NCI-H345 treated with DMSO at 0.1 percent for 48 hours (cell line): Measurements from ENCODE around the gene COP1.
A peak's percentile ranks its signal among the peaks of the same experiment; 100 is the strongest.
"Not testable (repeated sequence)": the region's sequence is repeated elsewhere in the genome, so short reads cannot be mapped to it uniquely, and the experiment has no call there.

Source experiments
- DNase-seq: peaks from one replicate; lab custom pipeline; 2025; ENCODE audit not compliant: unreplicated experiment; lab: John Stamatoyannopoulos, UW

Gene COP1

GRCh38 chr1:176141449-176141848 is 65.6 kb downstream of the COP1 start:
- DNase-seq: no peak

GRCh38 chr1:176136891-176137290 is 70.2 kb downstream of the COP1 start:
- DNase-seq: no peak

GRCh38 chr1:176134666-176135065 is 72.4 kb downstream of the COP1 start:
- DNase-seq: no peak

GRCh38 chr1:176122282-176122681 is 84.8 kb downstream of the COP1 start:
- DNase-seq: no peak

- no peak for DNase-seq
These were observed 87.5 kb downstream of the COP1 start for GRCh38 chr1:176119549-176119948.

GRCh38 chr1:176118985-176119384 is 88.1 kb downstream of the COP1 start:
- DNase-seq: no peak

- no peak for DNase-seq
These were observed 95.3 kb downstream of the COP1 start for GRCh38 chr1:176111835-176112234.

GRCh38 chr1:176110203-176110602 is 96.9 kb downstream of the COP1 start:
- DNase-seq: no peak

- DNase-seq: no peak
These were observed 104.2 kb downstream of the COP1 start for GRCh38 chr1:176102768-176103350.

GRCh38 chr1:176101951-176102642 is 105.0 kb downstream of the COP1 start:
- DNase-seq: no peak

- no peak for DNase-seq
These were observed 108.5 kb downstream of the COP1 start for GRCh38 chr1:176098560-176098959.

- DNase-seq: no peak
These were observed 111.1 kb downstream of the COP1 start for GRCh38 chr1:176096015-176096414.

GRCh38 chr1:176090766-176091165 is 116.3 kb downstream of the COP1 start:
- no peak for DNase-seq

- not testable (repeated sequence) for DNase-seq
These were observed 119.3 kb downstream of the COP1 start for GRCh38 chr1:176087746-176088145.

GRCh38 chr1:176073524-176074157 is 133.4 kb downstream of the COP1 start:
- peak; percentile 60 for DNase-seq

GRCh38 chr1:176068901-176069300 is 138.2 kb downstream of the COP1 start:
- no peak for DNase-seq

- no peak for DNase-seq
These were observed 138.8 kb downstream of the COP1 start for GRCh38 chr1:176068256-176068655.

GRCh38 chr1:176066709-176067108 is 140.4 kb downstream of the COP1 start:
- no peak for DNase-seq

GRCh38 chr1:176058686-176059085 is 148.4 kb downstream of the COP1 start:
- no peak for DNase-seq

GRCh38 chr1:176056312-176056711 is 150.8 kb downstream of the COP1 start:
- no peak for DNase-seq

- DNase-seq: no peak
These were observed 151.7 kb downstream of the COP1 start for GRCh38 chr1:176055398-176055797.

- no peak for DNase-seq
These were observed 155.1 kb downstream of the COP1 start for GRCh38 chr1:176051902-176052518.
